Mesendoderm (in vitro differentiated cells): ENCODE data around the gene ZNF2.
"Not testable (repeated sequence)": the region's sequence is repeated elsewhere in the genome, so short reads cannot be mapped to it uniquely, and the experiment has no call there.

Experiments used
- DNase-seq: peaks from one replicate; pipeline ENCODE4 v3.0.0; 2013
- H2AK5ac ChIP-seq: 2 replicates; pipeline ENCODE4 v1.6.1; 2013; ENCODE audit warnings: low read length, inconsistent platforms
- H2BK120ac ChIP-seq: 2 replicates; pipeline ENCODE4 v1.6.1; 2013; ENCODE audit warnings: low read depth, mild to moderate bottlenecking, low read length, moderate library complexity, mixed read lengths
- H2BK15ac ChIP-seq: replicated peaks from 2 replicates; pipeline ENCODE4 v1.6.1; 2013; ENCODE audit warnings: low read depth, mild to moderate bottlenecking, moderate library complexity
- H2BK5ac ChIP-seq: 2 replicates; pipeline ENCODE4 v1.6.1; 2013; ENCODE audit warnings: low read length, inconsistent platforms
- H3K18ac ChIP-seq: 2 replicates; pipeline ENCODE4 v1.6.1; 2013; ENCODE audit warnings: mild to moderate bottlenecking, low read length, mixed read lengths
- H3K23ac ChIP-seq: one replicate; pipeline ENCODE4 v1.6.1; 2013; ENCODE audit warnings: low read length
- H3K27ac ChIP-seq: 2 replicates; pipeline ENCODE4 v1.5.1; 2013; ENCODE audit warnings: low read depth, mild to moderate bottlenecking, inconsistent platforms, low read length, moderate library complexity
- H3K27me3 ChIP-seq: 2 replicates; pipeline ENCODE4 v1.6.1; 2013; ENCODE audit warnings: low read length, control low read depth, mild to moderate bottlenecking, inconsistent platforms; ENCODE audit not compliant: insufficient read depth, poor library complexity
- H3K36me3 ChIP-seq: 2 replicates; pipeline ENCODE4 v1.6.1; 2013; ENCODE audit warnings: low read length, inconsistent platforms; ENCODE audit not compliant: control insufficient read depth, insufficient read depth
- H3K4ac ChIP-seq: one replicate; pipeline ENCODE4 v1.6.1; 2013; ENCODE audit warnings: low read depth, mild to moderate bottlenecking, low read length, moderate library complexity
- H3K4me1 ChIP-seq: 2 replicates; pipeline ENCODE4 v1.6.1; 2013; ENCODE audit warnings: low read depth, low read length, inconsistent platforms; ENCODE audit not compliant: control insufficient read depth
- H3K4me2 ChIP-seq: 2 replicates; pipeline ENCODE4 v1.6.1; 2013; ENCODE audit warnings: low read length
- H3K4me3 ChIP-seq: 2 replicates; pipeline ENCODE4 v1.5.1; 2013; ENCODE audit warnings: mild to moderate bottlenecking, low read length
- H3K56ac ChIP-seq: one replicate; pipeline ENCODE4 v1.6.1; 2013; ENCODE audit warnings: low read length
- H3K79me1 ChIP-seq: 2 replicates; pipeline ENCODE4 v1.6.1; 2013; ENCODE audit warnings: low read length, inconsistent platforms
- H3K79me2 ChIP-seq: 2 replicates; pipeline ENCODE4 v1.6.1; 2013; ENCODE audit warnings: mild to moderate bottlenecking, low read length; ENCODE audit not compliant: control insufficient read depth, insufficient read depth
- H3K9ac ChIP-seq: 2 replicates; pipeline ENCODE4 v1.6.1; 2013; ENCODE audit warnings: low read length, inconsistent platforms
- H4K5ac ChIP-seq: one replicate; pipeline ENCODE4 v1.6.1; 2013; ENCODE audit warnings: low read length
- H4K8ac ChIP-seq: one replicate; pipeline ENCODE4 v1.6.1; 2013; ENCODE audit warnings: low read depth, mild to moderate bottlenecking, control low read depth, low read length, moderate library complexity
- WGBS: extraction: QIAGEN DNeasy Blood & Tissue Kit; methylation state at CpG from one replicate; pipeline ENCODE4 v1.1.7; 2013; ENCODE audit warnings: low lambda C conversion rate, missing lambda C conversion rate; ENCODE audit not compliant: insufficient coverage; ENCODE audit errors: extremely low coverage; 5-methylcytosine and 5-hydroxymethylcytosine counted together

Gene ZNF2

GRCh38 chr2:95185197-95185596, 19.6 kb downstream of the ZNF2 start:
- peaks cover 4% of the 10 kb centered on the region for H3K36me3 ChIP-seq
- H3K4me3 ChIP-seq = no peak overlapping the region
- no peak overlapping the region for H4K5ac ChIP-seq
- no peak overlapping the region for H2BK5ac ChIP-seq
- H3K4me2 ChIP-seq = no peak overlapping the region
- H2BK120ac ChIP-seq = no peak overlapping the region
- no peaks in the 10 kb centered on the region for H3K79me1 ChIP-seq
- no peaks in the 10 kb centered on the region for H3K79me2 ChIP-seq
- H2BK15ac ChIP-seq = no peak overlapping the region
- H3K4ac ChIP-seq = no peak overlapping the region
- H2AK5ac ChIP-seq = no peak overlapping the region
- H4K8ac ChIP-seq = no peak overlapping the region
- DNase-seq = no peak
- no peaks in the 10 kb centered on the region for H3K27me3 ChIP-seq
- no peak overlapping the region for H3K18ac ChIP-seq
- no peaks in the 10 kb centered on the region for H3K4me1 ChIP-seq
- no CpG with 5 or more reads among the region's 3 CpGs for WGBS
- H3K27ac ChIP-seq = no peak overlapping the region
- no peak overlapping the region for H3K23ac ChIP-seq
- no peak overlapping the region for H3K9ac ChIP-seq
- no peak overlapping the region for H3K56ac ChIP-seq

- no CpG with 5 or more reads among the region's 2 CpGs for WGBS
- Histone ChIP-seq H3K18ac (no peak overlapping the region), H3K4me1 (no peaks in the 10 kb centered on the region), H3K23ac (no peak overlapping the region), H3K56ac (no peak overlapping the region), H3K36me3 (peaks cover 4% of the 10 kb centered on the region), H2BK5ac (no peak overlapping the region), H3K4me2 (no peak overlapping the region), H3K4ac (no peak overlapping the region), H4K8ac (no peak overlapping the region), H3K79me1 (no peaks in the 10 kb centered on the region), H3K27me3 (no peaks in the 10 kb centered on the region), H3K27ac (no peak overlapping the region), H2BK120ac (no peak overlapping the region), H4K5ac (no peak overlapping the region), H3K9ac (no peak overlapping the region), H2AK5ac (no peak overlapping the region), H2BK15ac (no peak overlapping the region), H3K4me3 (no peak overlapping the region), H3K79me2 (no peaks in the 10 kb centered on the region)
- DNase-seq = no peak
Observed at GRCh38 chr2:95185973-95186372, 20.4 kb downstream of the ZNF2 start.

- peak; percentile 28 for DNase-seq
Observed at GRCh38 chr2:95192956-95193355, 27.3 kb downstream of the ZNF2 start.

GRCh38 chr2:95203911-95204310, 38.3 kb downstream of the ZNF2 start:
- Histone ChIP-seq H4K5ac (no peak overlapping the region), H2BK15ac (no peak overlapping the region), H2BK120ac (no peak overlapping the region), H3K4ac (no peak overlapping the region), H3K36me3 (no peaks in the 10 kb centered on the region), H3K4me2 (no peak overlapping the region), H4K8ac (no peak overlapping the region), H3K27ac (no peak overlapping the region), H3K9ac (no peak overlapping the region), H3K4me1 (peaks cover 4% of the 10 kb centered on the region), H2AK5ac (no peak overlapping the region), H2BK5ac (no peak overlapping the region), H3K18ac (no peak overlapping the region), H3K79me2 (no peaks in the 10 kb centered on the region), H3K27me3 (no peaks in the 10 kb centered on the region), H3K23ac (no peak overlapping the region), H3K56ac (no peak overlapping the region), H3K79me1 (no peaks in the 10 kb centered on the region), H3K4me3 (no peak overlapping the region)
- WGBS = no CpG with 5 or more reads among the region's 4 CpGs
- no peak for DNase-seq

More at GRCh38 chr2:95192956-95193355, 27.3 kb downstream of the ZNF2 start:
- H4K5ac ChIP-seq, H2BK120ac ChIP-seq, H2AK5ac ChIP-seq, H3K23ac ChIP-seq, H2BK15ac ChIP-seq, H3K4ac ChIP-seq, H3K36me3 ChIP-seq, H3K27me3 ChIP-seq, H3K56ac ChIP-seq, H3K18ac ChIP-seq, H3K79me2 ChIP-seq, H3K4me1 ChIP-seq, H2BK5ac ChIP-seq, H3K27ac ChIP-seq, H4K8ac ChIP-seq, H3K79me1 ChIP-seq, H3K4me3 ChIP-seq, H3K4me2 ChIP-seq, H3K9ac ChIP-seq: not testable (repeated sequence)
- no CpG with 5 or more reads among the region's 15 CpGs for WGBS

GRCh38 chr2:95204396-95204795, 38.8 kb downstream of the ZNF2 start:
- no peaks in the 10 kb centered on the region for H3K36me3 ChIP-seq
- H3K4me2 ChIP-seq = no peak overlapping the region
- no peak overlapping the region for H2BK15ac ChIP-seq
- H4K5ac ChIP-seq = no peak overlapping the region
- no peak overlapping the region for H2BK5ac ChIP-seq
- no peak overlapping the region for H3K9ac ChIP-seq
- no peaks in the 10 kb centered on the region for H3K79me2 ChIP-seq
- H3K56ac ChIP-seq = no peak overlapping the region
- no peak overlapping the region for H3K27ac ChIP-seq
- H3K18ac ChIP-seq = no peak overlapping the region
- H3K27me3 ChIP-seq = no peaks in the 10 kb centered on the region
- DNase-seq = no peak
- H3K23ac ChIP-seq = no peak overlapping the region
- H3K4me1 ChIP-seq = peaks cover 4% of the 10 kb centered on the region
- H3K4me3 ChIP-seq = no peak overlapping the region
- H3K79me1 ChIP-seq = peaks cover 1% of the 10 kb centered on the region
- no peak overlapping the region for H3K4ac ChIP-seq
- no CpG with 5 or more reads among the region's 2 CpGs for WGBS
- H4K8ac ChIP-seq = no peak overlapping the region
- no peak overlapping the region for H2BK120ac ChIP-seq
- H2AK5ac ChIP-seq = no peak overlapping the region

- no peak for DNase-seq
- no peak overlapping the region for H3K4me3 ChIP-seq
- WGBS = no CpG with 5 or more reads among the region's 10 CpGs
Observed at GRCh38 chr2:95206096-95206495, 40.5 kb downstream of the ZNF2 start.

More at GRCh38 chr2:95206096-95206495, 40.5 kb downstream of the ZNF2 start:
- H4K5ac ChIP-seq = no peak overlapping the region
- H2BK15ac ChIP-seq = no peak overlapping the region
- H3K56ac ChIP-seq = peak overlapping the region; percentile 7
- H3K9ac ChIP-seq = no peak overlapping the region
- no peak overlapping the region for H3K18ac ChIP-seq
- no peak overlapping the region for H3K23ac ChIP-seq
- H4K8ac ChIP-seq = no peak overlapping the region
- H2BK5ac ChIP-seq = no peak overlapping the region
- H3K27ac ChIP-seq = no peak overlapping the region
- H3K4ac ChIP-seq = no peak overlapping the region
- no peaks in the 10 kb centered on the region for H3K27me3 ChIP-seq
- no peak overlapping the region for H2AK5ac ChIP-seq
- peaks cover 1% of the 10 kb centered on the region for H3K79me1 ChIP-seq
- H3K4me2 ChIP-seq = no peak overlapping the region
- H3K4me1 ChIP-seq = peaks cover 4% of the 10 kb centered on the region
- H3K36me3 ChIP-seq = no peaks in the 10 kb centered on the region
- no peak overlapping the region for H2BK120ac ChIP-seq
- H3K79me2 ChIP-seq = no peaks in the 10 kb centered on the region
